Measurements from ENCODE around the gene DGAT2L6.
"Not testable (repeated sequence)": the region's sequence is repeated elsewhere in the genome, so short reads cannot be mapped to it uniquely, and the experiment has no call there.

The DGAT2L6 gene

DNA sequence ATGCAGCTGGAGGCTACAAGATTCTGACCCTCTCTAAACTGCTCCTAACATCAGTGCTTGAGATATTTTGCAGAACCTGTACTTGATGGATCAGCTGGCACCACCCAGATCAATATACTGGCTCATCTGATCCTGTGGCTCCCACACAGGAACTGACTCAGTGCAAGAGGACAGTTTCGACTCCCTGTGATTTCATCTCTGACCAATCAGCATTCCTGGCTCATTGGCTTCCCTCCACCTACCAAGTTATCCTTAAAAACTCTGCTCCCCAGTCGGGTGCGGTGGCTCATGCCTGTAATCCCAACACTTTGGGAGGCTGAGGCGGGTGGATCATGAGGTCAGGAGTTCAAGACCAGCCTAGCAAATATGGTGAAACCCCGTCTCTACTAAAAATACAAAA, 66.3 kb downstream of the DGAT2L6 start:
- H3K27me3 ChIP-seq (replicated peaks; ENCODE audit: control insufficient read depth, insufficient read depth, low read length), result peaks cover 14% of the 10 kb centered on the region
- H3K9me3 ChIP-seq (ENCODE audit: control insufficient read depth, low read length); H3K9ac ChIP-seq (ENCODE audit: low read length); H3K4me3 ChIP-seq (ENCODE audit: low read length); H3K4me1 ChIP-seq (ENCODE audit: control insufficient read depth, insufficient read depth, low read length); H3K36me3 ChIP-seq (ENCODE audit: control insufficient read depth, insufficient read depth, low read length, severe bottlenecking); DNase-seq (ENCODE audit: low read depth): not testable (repeated sequence)

DNA sequence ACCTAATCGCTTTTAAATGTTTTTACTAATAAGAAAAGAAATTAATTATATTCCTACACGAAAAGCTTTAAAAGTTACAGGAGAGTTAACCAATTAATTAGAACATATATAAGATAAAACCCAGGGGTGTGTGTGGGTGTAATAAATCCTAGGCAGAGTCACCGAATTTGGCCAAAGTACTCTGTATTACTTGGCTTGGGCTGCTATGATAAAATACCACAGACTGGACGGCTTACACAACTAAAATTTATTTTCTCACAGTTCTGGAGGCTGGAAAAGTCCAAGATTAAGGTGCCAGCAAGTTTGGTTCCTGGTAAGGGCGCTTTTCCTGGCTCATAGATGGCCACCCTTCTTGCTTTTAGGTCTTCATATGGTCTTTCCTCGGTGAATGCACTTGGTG, 67.6 kb downstream of the DGAT2L6 start:
- Histone ChIP-seq H3K4me3 (ENCODE audit: low read length) (no peak overlapping the region), H3K4me1 (ENCODE audit: control insufficient read depth, insufficient read depth, low read length) (peaks cover 7% of the 10 kb centered on the region), H3K27me3 (replicated peaks; ENCODE audit: control insufficient read depth, insufficient read depth, low read length) (peaks cover 13% of the 10 kb centered on the region), H3K9ac (ENCODE audit: low read length) (no peak overlapping the region), H3K36me3 (ENCODE audit: control insufficient read depth, insufficient read depth, low read length, severe bottlenecking) (no peaks in the 10 kb centered on the region), H3K9me3 (ENCODE audit: control insufficient read depth, low read length) (no peaks in the 10 kb centered on the region)
- DNase-seq (ENCODE audit: low read depth), result no peak

DNA sequence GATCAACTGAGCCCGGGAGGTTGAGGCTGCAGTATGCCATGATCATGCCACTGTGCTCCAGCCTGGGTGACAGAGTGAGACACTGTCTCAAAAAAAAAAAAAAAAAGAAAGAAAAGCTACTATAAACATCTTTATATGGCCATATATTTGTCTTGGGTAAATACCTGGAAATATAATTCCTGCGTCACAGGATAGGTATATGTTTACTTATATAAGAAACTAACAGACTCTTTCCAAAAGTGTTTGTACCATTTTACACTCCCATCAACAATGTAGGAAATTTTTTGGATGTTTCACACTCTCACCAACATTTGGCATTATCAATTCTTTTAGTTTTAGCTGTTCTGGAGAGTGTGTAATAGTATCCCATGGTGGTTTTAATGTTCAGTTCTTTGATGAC, 70.0 kb downstream of the DGAT2L6 start:
- Histone ChIP-seq H3K27me3 (replicated peaks; ENCODE audit: control insufficient read depth, insufficient read depth, low read length) (peaks cover 6% of the 10 kb centered on the region), H3K4me1 (ENCODE audit: control insufficient read depth, insufficient read depth, low read length) (peaks cover 7% of the 10 kb centered on the region), H3K36me3 (ENCODE audit: control insufficient read depth, insufficient read depth, low read length, severe bottlenecking) (no peaks in the 10 kb centered on the region), H3K4me3 (ENCODE audit: low read length) (no peak overlapping the region), H3K9ac (ENCODE audit: low read length) (no peak overlapping the region), H3K9me3 (ENCODE audit: control insufficient read depth, low read length) (peaks cover 3% of the 10 kb centered on the region)
- no peak for DNase-seq (ENCODE audit: low read depth)

- Histone ChIP-seq H3K4me1 (ENCODE audit: control insufficient read depth, insufficient read depth, low read length) (peaks cover 25% of the 10 kb centered on the region), H3K9ac (ENCODE audit: low read length) (no peak overlapping the region), H3K4me3 (ENCODE audit: low read length) (no peak overlapping the region), H3K36me3 (ENCODE audit: control insufficient read depth, insufficient read depth, low read length, severe bottlenecking) (no peaks in the 10 kb centered on the region), H3K9me3 (ENCODE audit: control insufficient read depth, low read length) (peaks cover 6% of the 10 kb centered on the region), H3K27me3 (replicated peaks; ENCODE audit: control insufficient read depth, insufficient read depth, low read length) (peaks cover 10% of the 10 kb centered on the region)
- DNase-seq (ENCODE audit: low read depth), result no peak
Observed at GRCh38 chrX:70252491-70252890, 75.2 kb downstream of the DGAT2L6 start.

- Histone ChIP-seq H3K4me3 (ENCODE audit: low read length) (no peak overlapping the region), H3K27me3 (replicated peaks; ENCODE audit: control insufficient read depth, insufficient read depth, low read length) (peaks cover 16% of the 10 kb centered on the region), H3K9me3 (ENCODE audit: control insufficient read depth, low read length) (peaks cover 6% of the 10 kb centered on the region), H3K9ac (ENCODE audit: low read length) (no peak overlapping the region), H3K36me3 (ENCODE audit: control insufficient read depth, insufficient read depth, low read length, severe bottlenecking) (no peaks in the 10 kb centered on the region), H3K4me1 (ENCODE audit: control insufficient read depth, insufficient read depth, low read length) (peaks cover 25% of the 10 kb centered on the region)
- DNase-seq (ENCODE audit: low read depth), result no peak
Observed at GRCh38 chrX:70253377-70254062, 76.2 kb downstream of the DGAT2L6 start.

- Histone ChIP-seq H3K36me3 (ENCODE audit: control insufficient read depth, insufficient read depth, low read length, severe bottlenecking) (no peaks in the 10 kb centered on the region), H3K9ac (ENCODE audit: low read length) (no peak overlapping the region), H3K27me3 (replicated peaks; ENCODE audit: control insufficient read depth, insufficient read depth, low read length) (peaks cover 13% of the 10 kb centered on the region), H3K9me3 (ENCODE audit: control insufficient read depth, low read length) (peaks cover 6% of the 10 kb centered on the region), H3K4me1 (ENCODE audit: control insufficient read depth, insufficient read depth, low read length) (peaks cover 25% of the 10 kb centered on the region), H3K4me3 (ENCODE audit: low read length) (no peak overlapping the region)
- no peak for DNase-seq (ENCODE audit: low read depth)
Observed at GRCh38 chrX:70254063-70254400, 76.7 kb downstream of the DGAT2L6 start.

- H3K27me3 ChIP-seq (replicated peaks; ENCODE audit: control insufficient read depth, insufficient read depth, low read length), result peaks cover 13% of the 10 kb centered on the region
- peaks cover 25% of the 10 kb centered on the region for H3K4me1 ChIP-seq (ENCODE audit: control insufficient read depth, insufficient read depth, low read length)
- peaks cover 6% of the 10 kb centered on the region for H3K9me3 ChIP-seq (ENCODE audit: control insufficient read depth, low read length)
- H3K9ac ChIP-seq (ENCODE audit: low read length), result no peak overlapping the region
- H3K4me3 ChIP-seq (ENCODE audit: low read length), result no peak overlapping the region
- no peak for DNase-seq (ENCODE audit: low read depth)
- no peaks in the 10 kb centered on the region for H3K36me3 ChIP-seq (ENCODE audit: control insufficient read depth, insufficient read depth, low read length, severe bottlenecking)
Observed at GRCh38 chrX:70254909-70255308, 77.6 kb downstream of the DGAT2L6 start.
